Breast epithelium (tissue), 4 donors: Measurements from ENCODE around the gene MEIS2. TPM values are rescaled to one million over a fixed set of nuclear protein-coding genes. Genes with fewer than 3 reads are reported as not detected.

Experiments
- DNase-seq, 2 donors: peaks; one replicate each; pipeline ENCODE4 v3.0.0-alpha.2; 2019; ENCODE audit warnings: low spot score in 2 of 2
- H3K27ac ChIP-seq, 2 donors: fragments of 200-600 bp; sonication (generic) in 1 of 2; one replicate each; pipeline ENCODE4 v1.5.1; 2016 to 2019; ENCODE audit warnings: mild to moderate bottlenecking in 1 of 2
- H3K27me3 ChIP-seq, 2 donors: fragments of 200-600 bp; sonication (generic) in 1 of 2; one replicate each; pipeline versions ENCODE4 v1.5.1 to v1.6.0; 2017 to 2019; ENCODE audit warnings: control low read depth in 1 of 2, mild to moderate bottlenecking in 1 of 2
- H3K36me3 ChIP-seq: fragments of 200-600 bp; one replicate; pipeline ENCODE4 v1.5.1; 2019
- H3K4me1 ChIP-seq, 2 donors: fragments of 200-600 bp; sonication (generic); one replicate each; pipeline ENCODE4 v1.5.1; 2016 to 2019; ENCODE audit warnings: control low read depth in 1 of 2
- H3K4me3 ChIP-seq, 3 donors: fragments of 200-600 bp; sonication (generic); 1 replicate in 2 of 3; 2 replicates in 1 of 3; pipeline ENCODE4 v1.5.1; 2016 to 2019; ENCODE audit warnings: mild to moderate bottlenecking in 3 of 3, moderate library complexity in 2 of 3
- H3K9me3 ChIP-seq, 2 donors: fragments of 200-600 bp; sonication (generic) in 1 of 2; one replicate each; pipeline ENCODE4 v1.5.1; 2016 to 2019; ENCODE audit warnings: control low read depth in 1 of 2
- CTCF ChIP-seq, 3 donors: fragments of 450-650 bp; IDR thresholded peaks; one replicate each; pipeline ENCODE4 v1.5.1; 2016 to 2017; ENCODE audit warnings: antibody characterized with exemption in 3 of 3, mild to moderate bottlenecking in 3 of 3, moderate library complexity in 3 of 3
- POLR2A ChIP-seq: fragments of 450-650 bp; IDR thresholded peaks from one replicate; pipeline ENCODE4 v1.6.1; 2016; ENCODE audit warnings: antibody characterized with exemption, mild to moderate bottlenecking, moderate library complexity
- POLR2AphosphoS5 ChIP-seq, 3 donors: sonication (generic); formaldehyde crosslinking; IDR thresholded peaks; one replicate each; pipeline ENCODE4 v1.6.1; 2017; ENCODE audit warnings: antibody characterized with exemption in 3 of 3
- intact Hi-C: fragments of 100-400 bp; cut with DNase I; formaldehyde crosslinking; loops from one replicate; pipeline ENCODE4 v1.15.1; 2023; ENCODE audit warnings: low total_unique reads
- total RNA-seq, 3 donors: library from RNA; depleted of rRNA; stranded (reverse); fragments of >200 nt; gene quantifications; one replicate each; pipeline ENCODE4 v1.1.0, GENCODE V29; 2016

The MEIS2 gene
- total RNA-seq, 3 donors from 2014 or later = 18.2 to 55.8 (median 28.5) TPM

DNA sequence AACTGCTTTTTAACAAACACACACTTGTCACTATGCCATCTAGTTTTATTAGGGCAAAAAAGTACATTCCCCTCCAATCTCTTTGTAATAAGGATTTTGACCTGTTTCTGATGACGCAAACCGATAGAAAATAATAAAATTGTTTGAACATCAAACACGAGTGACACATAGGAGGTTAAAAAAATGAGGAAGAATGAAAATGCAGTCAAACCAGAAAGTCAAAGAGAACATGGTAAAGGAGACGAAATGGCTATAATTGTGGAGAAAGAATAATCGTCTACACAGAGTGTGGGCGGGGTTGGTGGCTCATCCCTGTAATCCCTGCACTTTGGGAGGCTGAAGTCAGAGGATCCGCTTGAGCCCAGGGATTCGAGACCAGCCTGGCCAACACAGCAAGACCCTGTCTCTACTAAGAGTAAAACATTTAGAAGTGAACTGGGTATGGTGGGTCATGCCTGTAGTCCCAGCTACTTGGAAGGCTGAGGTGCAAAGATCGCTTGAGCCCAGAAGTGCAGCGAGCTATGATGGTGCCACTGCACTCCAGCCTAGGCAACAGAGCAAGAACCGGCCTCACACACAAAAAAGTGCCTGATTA, 83.2 kb downstream of the MEIS2 start:
- intact Hi-C loops = no loop called here
- TF ChIP-seq POLR2A (no peak), CTCF (IDR thresholded peaks at IDR 0.05) (no peak), POLR2AphosphoS5 (IDR thresholded peaks at IDR 0.05) (no peak)
- DNase-seq = no peak
- Histone ChIP-seq H3K9me3 (no peaks in the 10 kb centered on the region), H3K27me3 (no peaks in the 10 kb centered on the region), H3K4me1 (no peaks in the 10 kb centered on the region), H3K36me3 (no peaks in the 10 kb centered on the region), H3K4me3 (no peak overlapping the region), H3K27ac (peak overlapping the region in 1 of 2 donors; percentile 56)

- DNase-seq = no peak
- intact Hi-C loops = no loop called here
- Histone ChIP-seq H3K27ac (peak overlapping the region; percentile 35 to 41), H3K4me1 (no peaks in the 10 kb centered on the region), H3K9me3 (no peaks in the 10 kb centered on the region), H3K36me3 (no peaks in the 10 kb centered on the region), H3K27me3 (no peaks in the 10 kb centered on the region), H3K4me3 (peak overlapping the region in 2 of 3 donors; percentile 1 to 17)
- TF ChIP-seq POLR2AphosphoS5 (IDR thresholded peaks at IDR 0.05) (peak in 1 of 3 donors; percentile 57), POLR2A (no peak)
Measured at GRCh38 chr15:37016231-37016630, 84.1 kb downstream of the MEIS2 start.

- Histone ChIP-seq H3K27ac (peak overlapping the region in 1 of 2 donors; percentile 41), H3K36me3 (no peaks in the 10 kb centered on the region), H3K9me3 (no peaks in the 10 kb centered on the region), H3K27me3 (no peaks in the 10 kb centered on the region), H3K4me3 (peak overlapping the region in 2 of 3 donors; percentile 1 to 17), H3K4me1 (no peaks in the 10 kb centered on the region)
- TF ChIP-seq POLR2AphosphoS5 (IDR thresholded peaks at IDR 0.05) (no peak), CTCF (IDR thresholded peaks at IDR 0.05) (no peak), POLR2A (no peak)
- intact Hi-C loops = no loop called here
- no peak for DNase-seq
Measured at GRCh38 chr15:37015451-37015850, 84.9 kb downstream of the MEIS2 start.

DNA sequence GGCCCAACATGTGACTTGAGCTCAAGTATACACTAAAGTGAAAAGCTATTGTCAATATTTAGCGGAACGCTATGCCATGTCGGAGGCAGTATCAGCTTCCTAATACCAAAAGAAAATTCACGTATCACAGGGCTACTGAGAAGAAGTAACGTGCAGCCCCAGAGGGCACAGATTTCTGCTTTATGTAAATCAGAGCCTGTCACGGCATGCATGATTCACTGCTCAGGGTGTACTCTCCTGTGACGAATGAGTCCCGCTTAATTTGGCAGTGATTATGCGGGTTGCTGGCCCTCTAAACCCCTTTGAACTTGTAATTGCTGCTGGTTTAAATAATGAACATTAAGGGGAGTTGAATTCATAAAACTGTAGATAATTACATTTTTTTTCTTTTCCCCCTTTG, 85.3 kb downstream of the MEIS2 start:
- intact Hi-C loops = no loop called here
- TF ChIP-seq CTCF (IDR thresholded peaks at IDR 0.05) (no peak), POLR2AphosphoS5 (IDR thresholded peaks at IDR 0.05) (no peak), POLR2A (no peak)
- no peak overlapping the region for H3K4me3 ChIP-seq
- H3K27ac ChIP-seq = peak overlapping the region in 1 of 2 donors; percentile 41
- H3K4me1 ChIP-seq = no peaks in the 10 kb centered on the region
- H3K36me3 ChIP-seq = no peaks in the 10 kb centered on the region
- H3K27me3 ChIP-seq = no peaks in the 10 kb centered on the region
- DNase-seq = no peak
- H3K9me3 ChIP-seq = no peaks in the 10 kb centered on the region

- H3K36me3 ChIP-seq = no peaks in the 10 kb centered on the region
- H3K9me3 ChIP-seq = no peaks in the 10 kb centered on the region
- peak overlapping the region in 1 of 2 donors; percentile 41 for H3K27ac ChIP-seq
- DNase-seq = no peak
- intact Hi-C loops = no loop called here
- H3K27me3 ChIP-seq = no peaks in the 10 kb centered on the region
- no peaks in the 10 kb centered on the region for H3K4me1 ChIP-seq
- TF ChIP-seq CTCF (IDR thresholded peaks at IDR 0.05) = no peak
- TF ChIP-seq POLR2AphosphoS5 (IDR thresholded peaks at IDR 0.05) = no peak
- no peak for TF ChIP-seq POLR2A
- H3K4me3 ChIP-seq = no peak overlapping the region
Measured at GRCh38 chr15:37014566-37014965, 85.8 kb downstream of the MEIS2 start.
